SH-SY5Y (cell line): ENCODE data around the gene CSGALNACT2.

ENCODE experiments used
- GATA2 ChIP-seq: IDR thresholded peaks from 2 replicates; pipeline ENCODE4 v1.6.1; 2011; ENCODE audit warnings: mild to moderate bottlenecking, low read depth, low read length
- GATA3 ChIP-seq: IDR thresholded peaks from 2 replicates; pipeline ENCODE4 v1.6.1; 2011; ENCODE audit warnings: low read depth, mild to moderate bottlenecking, low read length, moderate library complexity

The CSGALNACT2 gene

GRCh38 chr10:43221419-43222209 is 83.4 kb downstream of the CSGALNACT2 start:
- TF ChIP-seq GATA2 (no peak), GATA3 (no peak)

- no peak for TF ChIP-seq GATA2
- no peak for TF ChIP-seq GATA3
Measured at GRCh38 chr10:43222210-43222720, 84.0 kb downstream of the CSGALNACT2 start.

DNA sequence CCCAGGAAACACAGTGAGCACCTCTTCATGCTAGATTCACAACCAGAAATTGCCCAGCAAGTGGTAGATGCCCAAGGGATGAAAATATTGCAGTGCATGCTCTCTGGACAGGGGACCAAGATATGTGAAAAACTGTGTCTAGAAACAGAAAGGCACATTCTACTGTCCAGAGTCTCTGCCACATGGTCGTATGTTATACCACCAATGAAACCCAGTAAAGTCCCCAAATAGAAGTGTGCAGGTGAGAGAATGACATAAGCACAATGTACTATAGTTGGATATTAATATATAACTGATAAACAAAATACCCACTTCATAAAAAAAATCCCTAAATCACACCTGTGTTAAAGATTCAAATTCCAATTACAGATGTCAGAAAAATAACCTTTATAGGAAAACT is 84.8 kb downstream of the CSGALNACT2 start:
- no peak for TF ChIP-seq GATA2

GRCh38 chr10:43224321-43224720 is 86.1 kb downstream of the CSGALNACT2 start:
- no peak for TF ChIP-seq GATA3
- no peak for TF ChIP-seq GATA2

DNA sequence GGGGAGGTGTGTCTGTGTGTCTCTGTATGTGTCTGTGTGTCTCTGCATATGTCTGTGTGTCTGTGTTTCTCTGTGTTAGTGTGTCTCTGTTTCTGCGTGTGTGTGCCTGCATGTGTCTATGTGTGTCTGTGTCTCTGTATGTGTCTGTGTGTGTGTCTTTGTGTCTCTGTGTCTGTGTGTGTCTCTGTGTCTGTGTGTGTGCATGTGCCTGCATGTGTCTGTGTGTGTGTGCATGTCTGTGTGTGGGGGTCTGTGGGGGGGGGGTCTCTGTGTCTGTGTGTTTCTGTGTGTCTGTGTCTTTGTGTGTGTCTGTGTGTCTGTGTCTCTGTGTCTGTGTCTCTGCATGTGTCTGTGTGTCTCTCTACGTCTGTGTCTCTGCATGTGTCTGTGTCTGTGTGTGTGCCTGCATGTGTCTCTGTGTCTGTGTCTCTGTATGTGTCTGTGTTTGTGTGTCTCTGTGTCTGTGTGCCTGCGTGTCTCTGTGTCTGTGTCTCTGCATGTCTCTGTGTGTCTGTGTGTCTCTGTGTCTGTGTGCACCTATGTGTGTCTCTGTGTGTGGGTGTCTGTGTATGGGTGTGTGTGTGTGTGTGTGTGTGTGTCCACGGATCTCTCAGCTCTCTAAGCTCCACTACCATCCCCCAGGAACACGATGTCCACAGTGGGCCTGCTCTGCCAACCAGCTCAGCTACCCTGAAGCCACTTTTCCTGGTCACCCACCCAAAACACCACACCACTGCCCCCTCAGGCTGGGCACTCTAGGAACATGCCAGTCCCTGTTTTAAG is 87.0 kb downstream of the CSGALNACT2 start:
- TF ChIP-seq GATA2 (no peak), GATA3 (no peak)

GRCh38 chr10:43225787-43226153 is 87.5 kb downstream of the CSGALNACT2 start:
- no peak for TF ChIP-seq GATA3
- TF ChIP-seq GATA2: no peak

DNA sequence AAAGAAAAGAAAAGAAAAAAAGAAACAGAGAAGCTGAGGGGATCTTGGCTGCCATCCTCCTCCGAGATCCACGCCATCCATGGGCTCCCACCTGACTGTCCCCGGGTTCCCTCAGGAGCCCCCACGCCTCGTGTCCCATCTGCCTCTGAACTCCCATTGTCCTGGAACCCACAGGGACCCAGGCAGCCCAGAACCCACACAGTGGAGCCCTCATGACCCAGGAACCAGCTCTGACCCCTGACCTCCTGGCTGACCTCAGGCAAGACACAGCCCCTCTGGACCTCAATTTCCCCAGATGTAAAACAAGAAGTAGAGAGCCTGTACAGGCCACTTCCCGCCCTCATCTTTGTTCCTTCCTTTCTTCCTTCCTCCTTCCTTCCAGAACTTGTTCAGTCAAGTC is 88.2 kb downstream of the CSGALNACT2 start:
- TF ChIP-seq GATA3 (no peak), GATA2 (no peak)

GRCh38 chr10:43226851-43227845 is 88.9 kb downstream of the CSGALNACT2 start:
- no peak for TF ChIP-seq GATA2

- TF ChIP-seq GATA3 (no peak), GATA2 (no peak)
Measured at GRCh38 chr10:43227911-43228782, 89.9 kb downstream of the CSGALNACT2 start.

DNA sequence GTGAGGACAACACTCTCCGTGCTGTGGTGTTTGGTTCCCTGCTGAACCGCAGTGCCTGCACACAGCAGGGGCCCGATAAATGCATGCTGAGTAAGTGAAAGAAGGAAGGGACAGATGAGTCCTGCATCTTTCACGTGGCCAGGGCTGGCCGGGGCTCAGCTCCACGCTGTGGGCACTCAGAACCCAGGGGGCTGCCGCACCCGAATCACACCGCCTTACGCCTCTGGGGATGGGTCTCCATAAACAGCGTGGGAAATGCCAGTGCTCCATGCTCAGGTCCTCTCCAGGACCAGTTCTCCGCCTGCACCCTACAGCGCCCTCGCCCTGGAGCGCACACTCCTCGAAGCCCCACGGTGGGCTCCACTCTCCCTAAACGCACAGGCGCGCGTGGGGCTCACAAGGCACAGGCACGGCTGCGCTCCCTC is 90.5 kb downstream of the CSGALNACT2 start:
- TF ChIP-seq GATA2 (no peak), GATA3 (no peak)

DNA sequence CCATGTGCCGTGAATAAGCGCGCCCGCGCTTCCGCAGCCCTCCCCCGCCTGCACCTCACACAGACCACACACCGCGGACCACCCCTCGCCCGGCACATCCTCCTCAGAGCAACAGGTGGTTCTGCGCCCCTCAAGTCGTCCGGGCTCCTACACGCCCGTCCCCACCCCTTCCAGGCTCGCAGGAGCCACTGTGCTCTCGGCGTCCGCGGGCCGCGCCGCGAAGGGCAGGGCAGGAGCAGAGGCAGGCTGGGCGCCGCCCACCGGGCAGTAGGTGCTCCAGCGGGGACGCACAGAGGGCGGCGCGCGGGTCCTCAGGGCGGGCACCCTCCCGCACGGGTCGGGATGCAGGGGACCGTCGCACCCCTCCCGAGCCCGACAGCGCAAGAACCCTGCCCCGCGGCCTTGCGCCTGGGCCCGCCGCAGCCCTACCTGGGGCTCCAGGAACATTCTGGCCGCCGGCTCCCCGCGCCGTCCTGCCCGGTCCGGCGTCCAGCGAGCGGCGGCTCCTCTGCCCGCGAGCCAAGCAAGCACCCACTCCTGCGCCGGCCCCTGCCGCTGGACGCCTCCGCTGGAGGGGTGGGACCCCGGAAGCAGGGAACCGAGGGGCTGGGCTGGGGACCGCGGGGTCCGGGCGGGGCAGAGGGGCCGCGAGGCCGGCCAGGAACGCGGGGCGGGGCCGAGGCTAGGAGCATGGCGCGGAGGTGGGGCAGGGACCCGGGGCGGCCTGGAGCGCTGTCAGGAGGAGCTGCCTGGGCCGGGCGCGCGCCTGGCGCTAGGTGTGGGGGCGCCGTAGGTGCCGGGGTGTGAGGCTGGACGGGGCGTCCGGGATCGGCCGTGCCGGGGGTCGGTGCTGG is 91.2 kb downstream of the CSGALNACT2 start:
- no peak for TF ChIP-seq GATA2
- TF ChIP-seq GATA3: no peak
